Activated B cell treated with CpG ODN at 0.5 μM for 24 hours (primary cell): ENCODE results near the gene EPHB2. TPM values are rescaled to one million over a fixed set of nuclear protein-coding genes. Genes with fewer than 3 reads are reported as not detected.

Source experiments
- ATAC-seq: fragments of 200-7000 bp; cut with Tn5 transposase; one replicate; pipeline ENCODE4 v1.10.0; 2021; ENCODE audit warnings: low read depth, mild to moderate bottlenecking, moderate library complexity
- CTCF ChIA-PET: fragments of 350-600 bp; sonication (Branson Sonifier 250); formaldehyde crosslinking; loops from one replicate; lab custom pipeline; 2021; ENCODE audit warnings: antibody characterized with exemption; lab: Charles Lee
- POLR2A ChIA-PET: fragments of 350-600 bp; sonication (Branson Sonifier 250); formaldehyde crosslinking; loops from one replicate; lab custom pipeline; 2021; ENCODE audit warnings: antibody characterized with exemption; lab: Charles Lee
- DNase-seq: peaks from one replicate; pipeline ENCODE4 v3.0.0; 2022
- H3K27ac Mint-ChIP-seq: one replicate; pipeline ENCODE4 v1.8.0; 2020; ENCODE audit warnings: mixed read lengths
- H3K27me3 Mint-ChIP-seq: one replicate; pipeline ENCODE4 v1.8.0; 2021; ENCODE audit warnings: mixed read lengths
- H3K36me3 Mint-ChIP-seq: one replicate; pipeline ENCODE4 v1.8.0; 2021; ENCODE audit warnings: low read depth, mixed read lengths
- H3K4me1 Mint-ChIP-seq: one replicate; pipeline ENCODE4 v1.8.0; 2021; ENCODE audit warnings: mixed read lengths
- H3K4me3 Mint-ChIP-seq: one replicate; pipeline ENCODE4 v1.8.0; 2020; ENCODE audit warnings: mild to moderate bottlenecking, mixed read lengths
- H3K9me3 Mint-ChIP-seq: one replicate; pipeline ENCODE4 v1.8.0; 2020; ENCODE audit warnings: mixed read lengths
- intact Hi-C: fragments of 100-400 bp; cut with micrococcal nuclease; formaldehyde crosslinking; loops from one replicate; pipeline ENCODE4 v1.15.1; 2024
- total RNA-seq: library from RNA; stranded (reverse); gene quantifications from 2 replicates; pipeline ENCODE4 v1.2.3, GENCODE V29; 2022
- TF ChIP-seq, protein P1 (sequence below): fragments of 200-600 bp; IDR thresholded peaks from one replicate; pipeline ENCODE4 v1.8.0; 2022; ENCODE audit warnings: antibody characterized with exemption, mild to moderate bottlenecking

Gene EPHB2
- total RNA-seq, 1 donor from 2014 or later = 0.13 TPM

- DNase-seq (no peak), ATAC-seq (no peak)
- intact Hi-C loops = no loop called here
- TF ChIP-seq, protein P1, sequence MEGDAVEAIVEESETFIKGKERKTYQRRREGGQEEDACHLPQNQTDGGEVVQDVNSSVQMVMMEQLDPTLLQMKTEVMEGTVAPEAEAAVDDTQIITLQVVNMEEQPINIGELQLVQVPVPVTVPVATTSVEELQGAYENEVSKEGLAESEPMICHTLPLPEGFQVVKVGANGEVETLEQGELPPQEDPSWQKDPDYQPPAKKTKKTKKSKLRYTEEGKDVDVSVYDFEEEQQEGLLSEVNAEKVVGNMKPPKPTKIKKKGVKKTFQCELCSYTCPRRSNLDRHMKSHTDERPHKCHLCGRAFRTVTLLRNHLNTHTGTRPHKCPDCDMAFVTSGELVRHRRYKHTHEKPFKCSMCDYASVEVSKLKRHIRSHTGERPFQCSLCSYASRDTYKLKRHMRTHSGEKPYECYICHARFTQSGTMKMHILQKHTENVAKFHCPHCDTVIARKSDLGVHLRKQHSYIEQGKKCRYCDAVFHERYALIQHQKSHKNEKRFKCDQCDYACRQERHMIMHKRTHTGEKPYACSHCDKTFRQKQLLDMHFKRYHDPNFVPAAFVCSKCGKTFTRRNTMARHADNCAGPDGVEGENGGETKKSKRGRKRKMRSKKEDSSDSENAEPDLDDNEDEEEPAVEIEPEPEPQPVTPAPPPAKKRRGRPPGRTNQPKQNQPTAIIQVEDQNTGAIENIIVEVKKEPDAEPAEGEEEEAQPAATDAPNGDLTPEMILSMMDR = no peak
- Mint-ChIP-seq H3K36me3 (no peaks in the 10 kb centered on the region), H3K4me1 (no peaks in the 10 kb centered on the region), H3K27me3 (peaks cover 2% of the 10 kb centered on the region), H3K4me3 (no peak overlapping the region), H3K9me3 (no peaks in the 10 kb centered on the region), H3K27ac (no peak overlapping the region)
- ChIA-PET CTCF (no interaction called here), POLR2A (no interaction called here)
Observed at GRCh38 chr1:22918644-22919043, 208.0 kb downstream of the EPHB2 start.

GRCh38 chr1:22919341-22920025 is 208.8 kb downstream of the EPHB2 start:
- no peaks in the 10 kb centered on the region for H3K9me3 Mint-ChIP-seq
- H3K4me3 Mint-ChIP-seq = no peak overlapping the region
- no peaks in the 10 kb centered on the region for H3K4me1 Mint-ChIP-seq
- intact Hi-C loops = no loop called here
- H3K27me3 Mint-ChIP-seq = peaks cover 4% of the 10 kb centered on the region
- no peak overlapping the region for H3K27ac Mint-ChIP-seq
- POLR2A ChIA-PET = no interaction called here
- DNase-seq (no peak), ATAC-seq (no peak)
- TF ChIP-seq, protein P1 = no peak
- CTCF ChIA-PET = no interaction called here
- no peaks in the 10 kb centered on the region for H3K36me3 Mint-ChIP-seq

- no peak overlapping the region for H3K4me3 Mint-ChIP-seq
- H3K4me1 Mint-ChIP-seq = no peaks in the 10 kb centered on the region
- H3K36me3 Mint-ChIP-seq = no peaks in the 10 kb centered on the region
- H3K27me3 Mint-ChIP-seq = peaks cover 7% of the 10 kb centered on the region
- ATAC-seq (no peak), DNase-seq (no peak)
- intact Hi-C loops = no loop called here
- ChIA-PET CTCF (no interaction called here), POLR2A (no interaction called here)
- H3K27ac Mint-ChIP-seq = no peak overlapping the region
- TF ChIP-seq, protein P1 = no peak
- no peaks in the 10 kb centered on the region for H3K9me3 Mint-ChIP-seq
Observed at GRCh38 chr1:22920026-22920733, 209.5 kb downstream of the EPHB2 start.

DNA sequence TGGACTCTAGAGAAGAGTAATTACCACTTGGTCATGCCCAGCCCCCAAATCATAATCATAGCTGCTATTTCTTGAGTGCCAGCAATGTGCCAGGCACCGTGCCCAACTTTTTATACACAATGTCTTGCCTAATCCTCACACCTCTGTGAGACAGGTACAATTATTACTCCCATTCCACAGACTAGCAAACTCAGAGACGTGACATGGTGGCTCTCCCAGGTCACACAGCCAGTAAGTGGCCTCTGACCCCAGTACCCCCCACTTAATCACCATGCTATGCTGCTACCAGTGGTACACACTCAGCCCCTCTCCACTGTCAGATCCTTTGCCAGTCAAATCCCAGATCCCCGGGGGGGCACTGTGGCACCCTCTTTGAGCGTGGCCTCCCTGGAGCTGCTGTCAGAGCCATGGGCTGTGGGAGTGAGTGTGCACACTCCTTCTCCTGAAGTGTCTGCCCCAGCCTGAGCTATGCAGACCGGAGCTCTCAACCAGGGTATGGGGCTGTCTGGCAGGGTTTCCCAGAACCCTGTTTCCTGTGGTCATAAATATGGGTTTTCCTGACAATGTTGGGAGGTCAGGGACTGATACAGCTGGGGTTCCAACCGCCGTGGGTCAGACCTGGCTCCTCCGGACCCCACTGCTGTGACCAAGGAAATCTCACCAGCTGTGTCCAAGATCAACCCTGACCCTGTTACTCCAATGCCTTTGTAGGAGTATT is 210.3 kb downstream of the EPHB2 start:
- no peaks in the 10 kb centered on the region for H3K36me3 Mint-ChIP-seq
- no peak overlapping the region for H3K4me3 Mint-ChIP-seq
- POLR2A ChIA-PET = no interaction called here
- no peak overlapping the region for H3K27ac Mint-ChIP-seq
- TF ChIP-seq, protein P1 = no peak
- intact Hi-C loops = no loop called here
- DNase-seq (no peak), ATAC-seq (no peak)
- peaks cover 9% of the 10 kb centered on the region for H3K27me3 Mint-ChIP-seq
- no peaks in the 10 kb centered on the region for H3K4me1 Mint-ChIP-seq
- H3K9me3 Mint-ChIP-seq = no peaks in the 10 kb centered on the region
- CTCF ChIA-PET = no interaction called here
